Lower leg skin (tissue), 4 donors: ENCODE data around the gene MYOD1. TPM values are rescaled to one million over a fixed set of nuclear protein-coding genes. Genes with fewer than 3 reads are reported as not detected.

Experiments used
- DNase-seq, 2 donors: peaks; one replicate each; pipeline ENCODE4 v3.0.0-alpha.2; 2019; ENCODE audit warnings: low spot score in 2 of 2
- H3K4me3 ChIP-seq: fragments of 200-600 bp; sonication (generic); 2 replicates; pipeline ENCODE4 v1.5.1; 2017; ENCODE audit warnings: mild to moderate bottlenecking, low read depth; ENCODE audit not compliant: poor library complexity, severe bottlenecking
- CTCF ChIP-seq, 3 donors: fragments of 450-650 bp; IDR thresholded peaks; one replicate each; pipeline ENCODE4 v1.5.1; 2016; ENCODE audit warnings: antibody characterized with exemption in 3 of 3, mild to moderate bottlenecking in 3 of 3, moderate library complexity in 2 of 3
- POLR2A ChIP-seq, 2 donors: fragments of 450-650 bp; IDR thresholded peaks; one replicate each; pipeline ENCODE4 v1.6.1; 2016 to 2017; ENCODE audit warnings: antibody characterized with exemption in 2 of 2, mild to moderate bottlenecking in 1 of 2, moderate library complexity in 1 of 2
- WGBS, 2 donors: methylation state at CpG; one replicate each; pipeline ENCODE4 v1.1.5; 2018; 5-methylcytosine and 5-hydroxymethylcytosine counted together
- intact Hi-C: fragments of 100-400 bp; cut with DNase I; formaldehyde crosslinking; loops from one replicate; pipeline ENCODE4 v1.15.0; 2023; ENCODE audit warnings: low total_unique reads
- total RNA-seq, 4 donors: library from RNA; depleted of rRNA; stranded (reverse); fragments of >200 nt; gene quantifications; one replicate each; pipeline ENCODE4 v1.1.0, GENCODE V29; 2016

Gene MYOD1
- total RNA-seq, 4 donors from 2014 or later, result not detected

GRCh38 chr11:17760102-17761029, 41.0 kb downstream of the MYOD1 start:
- 64 to 69% methylated on average over 23 of the region's 23 CpGs for WGBS, 2 donors
- H3K4me3 ChIP-seq, result no peak overlapping the region
- DNase-seq, result no peak
- intact Hi-C loops, result loop anchor here (10.0 kb wide), 1 partner anchor 214 kb away; no protein-coding TSS in a partner anchor
- TF ChIP-seq POLR2A (IDR thresholded peaks at IDR 0.05) (no peak), CTCF (IDR thresholded peaks at IDR 0.05) (no peak)

DNA sequence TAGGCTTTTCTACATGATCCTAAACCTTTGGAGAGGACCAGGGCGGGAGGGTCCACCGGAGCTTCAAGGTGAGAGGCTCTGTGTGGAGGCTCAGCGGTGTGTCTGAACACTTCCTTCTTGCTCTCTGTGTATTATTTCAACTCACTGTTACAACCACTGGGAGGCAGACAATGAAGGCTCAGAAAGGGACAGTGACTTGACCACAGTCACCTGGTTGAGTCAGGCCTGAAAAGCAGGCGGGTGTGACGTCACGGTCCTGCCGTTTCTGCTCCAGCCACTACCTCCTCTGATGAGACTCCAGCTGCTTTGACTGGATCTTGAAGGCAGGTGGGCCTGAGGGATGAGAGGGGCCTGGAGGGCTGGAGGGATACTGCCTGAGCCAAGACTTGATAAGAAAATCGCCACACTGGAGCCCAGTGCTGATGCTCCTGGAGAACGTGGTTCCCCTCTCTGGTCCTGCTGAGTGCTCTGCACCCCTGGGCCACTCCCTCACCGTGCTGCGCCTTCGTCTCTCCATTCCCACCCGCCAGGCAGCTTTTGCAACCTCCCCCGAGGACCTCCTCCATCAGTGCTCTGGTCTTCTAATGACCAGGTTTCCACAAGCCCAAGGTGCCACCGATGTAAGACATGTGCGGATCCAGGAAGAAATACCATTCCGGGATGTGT, 43.1 kb downstream of the MYOD1 start:
- H3K4me3 ChIP-seq, result no peak overlapping the region
- 84 to 86% methylated on average over 17 of the region's 17 CpGs for WGBS, 2 donors
- intact Hi-C loops, result loop anchor here (10.0 kb wide), 1 partner anchor 212 kb away; no protein-coding TSS in a partner anchor
- DNase-seq, result no peak
- TF ChIP-seq POLR2A (IDR thresholded peaks at IDR 0.05) (no peak), CTCF (IDR thresholded peaks at IDR 0.05) (no peak)

DNA sequence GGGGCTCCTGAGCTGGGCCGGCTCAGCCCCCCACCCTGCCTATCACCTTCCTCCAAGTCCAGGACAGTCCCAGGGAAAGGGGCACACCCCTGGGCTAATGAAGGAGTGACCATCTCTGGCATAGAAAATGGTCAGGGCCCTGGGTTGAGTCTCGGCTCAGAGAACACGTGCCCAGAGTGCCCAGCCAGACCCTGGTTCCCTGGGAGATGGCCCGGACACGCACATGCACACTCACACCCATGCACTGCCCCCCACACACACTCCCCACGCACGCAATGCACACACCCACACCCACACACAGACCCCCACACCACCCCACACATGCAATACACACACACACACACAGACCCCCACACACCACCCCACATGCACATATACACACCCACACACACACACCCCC, 43.9 kb downstream of the MYOD1 start:
- intact Hi-C loops, result loop anchor here (10.0 kb wide), 1 partner anchor 212 kb away; no protein-coding TSS in a partner anchor
- no peak overlapping the region for H3K4me3 ChIP-seq
- no peak for TF ChIP-seq POLR2A (IDR thresholded peaks at IDR 0.05)
- TF ChIP-seq CTCF (IDR thresholded peaks at IDR 0.05), result no peak
- 71 to 80% methylated on average over 5 to 7 of the region's 7 CpGs for WGBS, 2 donors
- DNase-seq, result no peak

- no peak overlapping the region for H3K4me3 ChIP-seq
- WGBS, 2 donors, result 55 to 57% methylated on average over 3 of the region's 3 CpGs
- intact Hi-C loops, result loop anchor here (10.0 kb wide), 1 partner anchor 211 kb away; no protein-coding TSS in a partner anchor
- TF ChIP-seq POLR2A (IDR thresholded peaks at IDR 0.05) (no peak), CTCF (IDR thresholded peaks at IDR 0.05) (no peak)
- DNase-seq, result no peak
Observed at GRCh38 chr11:17763703-17764102, 44.3 kb downstream of the MYOD1 start.

DNA sequence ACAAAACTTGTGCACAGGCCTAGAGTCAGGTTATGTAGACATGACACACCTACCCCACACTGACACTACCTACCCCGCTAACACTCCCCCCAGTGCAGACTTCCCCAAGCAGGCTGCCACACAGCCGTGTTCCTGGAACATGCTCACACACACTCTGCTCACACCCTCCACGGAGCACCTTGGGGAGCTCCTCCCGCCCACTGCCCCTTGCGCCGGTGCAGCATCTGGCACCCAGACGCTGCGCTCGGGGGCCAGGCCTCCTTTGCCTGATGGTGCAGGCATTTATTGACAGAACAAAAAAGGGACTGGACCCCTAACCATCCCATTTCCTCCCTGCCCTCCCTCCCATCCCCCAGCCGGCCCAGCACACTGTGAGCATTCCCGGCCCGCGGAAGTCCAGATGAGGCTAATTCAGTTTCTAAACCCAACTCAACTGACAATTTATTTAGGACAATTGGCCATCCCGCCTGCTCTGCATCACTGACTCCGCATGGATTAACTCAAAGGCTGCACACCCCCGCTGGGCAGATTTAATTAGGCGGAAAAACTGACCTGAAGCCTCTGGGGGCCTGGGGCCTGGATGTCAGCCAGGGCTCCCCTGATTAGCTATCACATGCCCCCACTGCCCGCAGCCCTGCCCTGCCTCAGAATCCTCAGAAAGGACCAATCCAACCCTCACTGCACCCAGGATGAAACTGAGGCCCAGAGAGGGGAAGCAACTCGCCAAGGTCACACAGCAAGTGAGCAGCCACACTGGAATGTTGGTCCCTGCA, 45.3 kb downstream of the MYOD1 start:
- intact Hi-C loops, result loop anchor here (10.0 kb wide), 1 partner anchor 210 kb away; no protein-coding TSS in a partner anchor
- no peak overlapping the region for H3K4me3 ChIP-seq
- TF ChIP-seq CTCF (IDR thresholded peaks at IDR 0.05), result no peak
- no peak for TF ChIP-seq POLR2A (IDR thresholded peaks at IDR 0.05)
- WGBS, 2 donors, result 65 to 70% methylated on average over 19 of the region's 19 CpGs
- no peak for DNase-seq
